Retina (tissue), 1 donor: ENCODE data around the gene ZEB1.
A peak's percentile ranks its signal among the peaks of the same experiment; 100 is the strongest.
"Not testable (repeated sequence)": the region's sequence is repeated elsewhere in the genome, so short reads cannot be mapped to it uniquely, and the experiment has no call there.

Experiments
- DNase-seq: peaks from one replicate; pipeline ENCODE4 v3.0.0-alpha.2; 2016

ZEB1 gene

DNA sequence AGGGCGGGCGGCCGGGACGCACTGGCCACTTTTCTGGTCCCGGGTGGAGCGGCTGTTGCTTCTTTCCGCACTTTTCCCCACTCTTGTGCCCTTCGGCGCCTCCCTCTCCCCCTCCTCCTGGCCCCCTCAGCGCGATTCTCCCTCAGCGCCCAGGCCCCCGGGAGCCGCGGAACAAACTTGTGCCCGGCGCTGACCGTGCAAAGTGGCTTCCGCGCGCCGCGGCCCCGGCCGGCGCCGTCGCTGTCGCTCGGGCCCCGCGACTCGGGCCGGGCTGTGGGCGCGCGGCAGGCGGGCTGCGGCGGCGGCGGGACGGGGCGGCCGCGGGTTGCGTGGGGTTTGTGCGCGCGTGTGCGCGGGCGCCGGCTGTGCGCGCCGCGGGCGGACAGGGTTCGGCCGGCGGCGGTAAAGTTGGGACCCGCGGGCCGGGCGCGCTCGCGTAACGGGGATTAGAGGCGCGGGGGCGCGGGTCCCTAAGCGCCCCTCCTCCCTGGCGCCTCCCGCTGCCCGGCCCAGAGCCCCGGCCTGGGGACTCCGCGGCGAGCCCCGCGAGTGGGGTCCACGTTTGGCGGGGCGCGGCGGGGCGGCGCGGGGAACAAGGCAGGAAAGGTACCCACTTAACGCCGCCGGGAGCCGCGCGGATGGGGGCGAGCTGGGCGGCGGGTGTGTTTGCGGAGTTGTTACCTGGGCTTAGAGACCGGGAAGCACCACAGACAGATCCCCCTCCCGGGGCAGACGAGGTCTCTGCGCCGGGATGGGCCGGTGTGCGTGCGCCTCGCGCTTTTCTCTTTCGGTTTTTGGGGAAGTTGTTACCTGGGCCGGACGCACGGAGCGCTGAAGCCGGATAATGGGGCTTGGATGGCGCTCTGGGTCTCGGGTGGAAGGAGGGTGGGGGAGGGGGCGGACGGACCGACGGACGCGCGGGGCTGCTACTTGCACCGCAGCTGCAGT lies 860 bp downstream of the ZEB1 start:
- peak; percentile 74 for DNase-seq

DNA sequence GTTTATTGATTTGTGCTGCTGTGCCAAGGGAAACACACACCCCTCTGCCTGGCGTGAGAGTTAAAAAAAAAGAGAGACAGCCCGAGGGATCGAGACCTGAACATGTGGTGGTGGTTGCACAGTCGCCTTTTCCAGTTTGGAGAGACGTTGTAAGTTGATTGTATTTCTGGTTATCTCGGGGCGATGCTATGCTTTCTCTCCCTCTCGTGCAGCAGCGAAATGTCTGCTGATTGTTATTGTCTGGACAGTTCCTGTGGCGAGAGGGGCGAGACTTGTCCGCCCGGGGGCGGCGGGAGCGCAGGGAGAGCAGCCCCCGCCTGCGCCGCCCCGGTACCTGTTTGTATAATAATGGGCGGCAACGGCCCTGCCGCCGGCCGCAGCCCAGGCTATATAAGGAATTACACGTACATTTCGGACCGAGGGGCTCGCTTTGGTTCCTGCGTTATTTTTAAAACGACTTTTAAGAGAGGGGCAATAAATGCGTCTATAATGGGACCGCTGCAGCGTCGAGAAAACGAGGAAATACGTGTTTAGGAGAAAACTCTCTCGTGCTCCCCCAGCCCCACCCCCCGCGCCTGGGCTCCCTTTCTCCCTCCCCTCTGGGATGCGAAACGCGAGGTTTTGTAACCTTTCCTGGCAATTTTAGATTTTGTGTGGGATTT lies 1.7 kb downstream of the ZEB1 start:
- DNase-seq, result peak; percentile 84

- DNase-seq, result peak; percentile 57
Observed at GRCh38 chr10:31321396-31321941, 2.5 kb downstream of the ZEB1 start.

- peak; percentile 17 for DNase-seq
Observed at GRCh38 chr10:31322647-31323046, 3.6 kb downstream of the ZEB1 start.

DNA sequence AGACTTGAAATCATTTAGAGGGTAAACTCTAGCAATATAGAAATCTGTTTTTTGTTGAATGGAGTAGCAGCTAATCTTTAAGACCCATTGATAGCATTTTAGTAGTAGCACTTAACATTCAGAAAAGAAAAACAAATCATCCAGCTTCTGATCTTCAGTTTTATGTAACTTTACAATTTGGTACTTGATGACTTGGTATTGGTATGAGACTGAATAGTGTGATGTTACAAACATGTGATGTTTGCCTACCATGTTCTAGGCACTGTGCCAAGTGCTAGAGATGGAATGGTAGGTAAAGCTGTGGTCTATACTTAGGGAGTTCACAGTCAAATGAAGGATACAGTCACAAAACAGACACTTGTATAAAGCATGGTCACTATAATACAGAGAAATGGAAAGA lies 21.3 kb downstream of the ZEB1 start:
- DNase-seq, result no peak

GRCh38 chr10:31341552-31341951 lies 22.5 kb downstream of the ZEB1 start:
- no peak for DNase-seq

GRCh38 chr10:31343009-31343408 lies 24.0 kb downstream of the ZEB1 start:
- DNase-seq, result no peak

DNA sequence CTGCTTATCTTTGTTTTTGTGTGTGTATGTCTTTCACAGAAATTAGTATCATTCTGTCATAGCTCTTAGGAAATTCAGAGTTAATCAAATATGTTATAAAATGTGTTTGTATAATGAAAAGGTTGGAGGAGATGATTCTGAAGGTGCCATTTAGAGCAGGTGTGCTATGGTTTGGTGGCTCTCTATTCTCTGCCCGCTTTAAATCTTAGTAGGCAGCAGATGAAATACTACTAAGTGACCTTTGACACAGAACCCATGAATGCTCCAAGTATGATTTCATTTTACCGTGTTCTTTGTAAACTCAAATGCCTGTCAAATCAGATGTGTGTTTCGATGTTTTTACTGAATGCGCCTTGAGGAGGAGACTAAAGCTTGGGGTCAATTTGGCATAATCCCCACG lies 24.5 kb downstream of the ZEB1 start:
- no peak for DNase-seq

DNA sequence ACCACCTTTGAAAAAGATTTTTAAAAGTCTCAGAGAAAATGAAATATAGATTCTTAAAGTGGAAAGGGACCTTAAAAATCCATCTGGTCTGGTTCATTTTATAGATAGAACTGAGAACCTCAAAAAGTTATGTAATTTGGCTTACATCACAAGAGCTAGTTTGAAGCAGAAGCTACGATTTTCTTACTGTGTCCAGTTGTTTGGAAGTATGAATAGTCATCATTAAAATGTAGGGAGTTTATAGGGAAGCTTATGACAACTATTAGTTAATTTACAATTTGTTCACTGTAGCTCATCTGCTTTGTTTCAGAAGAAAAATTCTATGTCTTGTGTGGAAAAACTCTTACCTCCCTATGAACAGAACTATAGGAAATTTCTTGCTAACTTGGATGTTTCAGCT lies 26.9 kb downstream of the ZEB1 start:
- DNase-seq, result no peak

DNA sequence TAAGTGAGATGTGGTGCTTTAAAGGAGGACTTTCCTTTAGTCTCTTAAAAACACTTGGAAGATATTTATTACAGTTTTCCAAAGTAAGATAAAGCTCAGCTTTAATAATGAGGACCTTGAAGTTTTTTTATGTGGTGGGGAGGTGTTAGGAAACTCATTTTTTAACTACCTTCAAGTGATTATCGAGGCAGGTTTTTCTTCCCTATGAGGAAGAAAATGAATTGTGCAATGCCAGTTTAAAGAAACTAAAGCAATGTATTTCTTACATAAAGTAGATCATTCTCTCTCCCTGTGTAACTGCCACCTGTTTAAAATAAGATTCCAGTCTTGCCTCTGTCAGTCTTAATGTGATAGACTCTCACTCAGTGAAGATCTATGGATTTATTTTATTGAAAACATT lies 27.9 kb downstream of the ZEB1 start:
- DNase-seq, result no peak

DNA sequence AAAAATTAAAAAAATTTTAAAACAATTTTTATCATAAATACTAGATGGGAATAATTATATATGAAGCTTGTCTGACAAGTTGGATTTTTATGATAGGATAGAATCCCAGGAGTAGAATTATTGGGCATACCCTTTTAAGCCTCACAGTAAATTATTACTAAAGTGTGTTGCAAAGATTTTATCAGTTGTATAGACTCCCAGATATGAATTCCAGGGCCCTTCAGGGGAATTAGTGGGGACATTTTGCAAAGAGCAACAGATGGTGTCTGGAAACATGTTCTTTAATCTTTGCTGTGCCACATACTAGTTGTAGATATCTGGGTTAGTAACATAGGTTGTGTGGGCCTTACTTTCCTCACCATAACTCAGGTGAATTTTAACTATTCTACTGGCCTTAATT lies 28.7 kb downstream of the ZEB1 start:
- DNase-seq, result no peak

DNA sequence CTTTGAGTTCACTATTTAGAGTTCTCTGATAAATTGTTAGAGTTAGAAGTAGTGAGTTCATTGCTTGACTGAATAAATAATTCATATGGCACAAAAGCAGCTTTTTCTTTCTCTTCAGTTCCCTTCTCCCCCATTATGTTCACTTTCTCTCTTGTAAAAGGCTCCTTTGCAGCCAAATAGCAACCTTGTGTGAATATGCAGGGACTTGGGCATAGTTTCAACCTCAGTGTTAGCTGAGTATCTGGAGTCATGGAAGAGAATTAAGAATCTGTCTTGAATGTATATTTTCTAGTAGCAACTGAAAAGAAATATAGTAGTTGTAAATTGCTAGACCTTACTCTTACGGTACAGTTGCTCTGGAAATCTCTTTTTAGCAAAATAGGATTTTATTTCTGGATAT lies 31.9 kb downstream of the ZEB1 start:
- DNase-seq, result no peak

DNA sequence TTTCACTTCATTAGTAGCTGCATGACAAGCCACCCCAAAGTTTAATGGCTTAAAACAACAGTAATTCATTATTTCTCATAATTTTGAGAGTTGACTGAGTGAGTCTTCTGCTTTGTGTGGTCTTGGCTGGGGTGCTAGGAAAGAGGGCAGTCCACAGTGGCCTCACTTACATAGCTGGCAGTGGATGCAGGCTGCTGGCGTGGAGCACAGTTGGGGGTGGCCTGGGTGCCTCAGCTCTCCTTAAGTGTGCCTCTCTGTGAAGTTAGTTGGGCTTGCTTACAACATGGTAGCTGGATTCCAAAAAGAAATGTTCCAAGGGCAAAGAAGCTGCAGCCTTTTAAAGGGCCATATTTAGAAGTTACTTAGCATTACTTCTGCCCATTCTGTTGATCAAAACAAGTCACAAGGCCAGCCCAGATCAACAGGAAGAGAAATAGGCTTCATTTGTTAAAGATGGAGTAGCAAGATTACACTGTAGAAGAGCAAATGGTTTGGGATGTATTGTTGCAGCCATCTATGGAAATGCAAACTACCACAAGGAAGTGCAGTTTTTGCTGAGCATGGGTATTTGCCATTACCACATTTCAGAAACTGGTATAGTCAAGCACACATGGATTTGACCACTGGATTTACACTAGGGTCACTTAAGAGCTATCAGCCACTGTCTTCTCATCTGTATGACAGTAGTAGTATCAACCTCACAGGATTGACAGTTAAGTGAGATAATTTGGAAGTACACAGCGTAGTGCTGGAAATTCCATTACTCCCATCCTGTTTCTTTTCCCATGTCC lies 33.6 kb downstream of the ZEB1 start:
- no peak for DNase-seq

GRCh38 chr10:31353574-31353973 lies 34.6 kb downstream of the ZEB1 start:
- no peak for DNase-seq

- DNase-seq, result no peak
Observed at GRCh38 chr10:31358688-31359330, 39.8 kb downstream of the ZEB1 start.

DNA sequence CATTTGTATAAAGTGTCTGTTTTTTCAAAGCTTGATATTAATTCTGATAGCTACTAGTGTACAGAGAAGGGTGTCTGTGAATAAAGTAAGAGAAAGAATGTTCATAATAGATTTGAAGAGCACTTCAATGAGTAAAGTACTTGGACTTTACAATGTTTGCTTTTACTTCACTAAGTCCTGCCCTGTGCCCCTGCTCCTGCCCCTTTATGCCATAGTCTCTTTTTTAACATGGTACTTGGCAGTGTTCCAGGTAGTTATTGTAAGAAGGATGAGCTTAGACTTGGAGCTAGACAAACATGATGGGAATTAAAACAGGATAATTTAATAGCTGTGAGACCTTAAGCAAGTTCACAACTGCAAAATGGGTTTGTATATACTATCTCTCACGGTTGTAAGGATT lies 41.0 kb downstream of the ZEB1 start:
- DNase-seq, result no peak

GRCh38 chr10:31361475-31361874 lies 42.5 kb downstream of the ZEB1 start:
- DNase-seq, result not testable (repeated sequence)

GRCh38 chr10:31362023-31362641 lies 43.1 kb downstream of the ZEB1 start:
- DNase-seq, result no peak

GRCh38 chr10:31363696-31364095 lies 44.7 kb downstream of the ZEB1 start:
- not testable (repeated sequence) for DNase-seq

- DNase-seq, result not testable (repeated sequence)
Observed at GRCh38 chr10:31364238-31364637, 45.2 kb downstream of the ZEB1 start.

GRCh38 chr10:31366703-31367102 lies 47.7 kb downstream of the ZEB1 start:
- DNase-seq, result no peak

DNA sequence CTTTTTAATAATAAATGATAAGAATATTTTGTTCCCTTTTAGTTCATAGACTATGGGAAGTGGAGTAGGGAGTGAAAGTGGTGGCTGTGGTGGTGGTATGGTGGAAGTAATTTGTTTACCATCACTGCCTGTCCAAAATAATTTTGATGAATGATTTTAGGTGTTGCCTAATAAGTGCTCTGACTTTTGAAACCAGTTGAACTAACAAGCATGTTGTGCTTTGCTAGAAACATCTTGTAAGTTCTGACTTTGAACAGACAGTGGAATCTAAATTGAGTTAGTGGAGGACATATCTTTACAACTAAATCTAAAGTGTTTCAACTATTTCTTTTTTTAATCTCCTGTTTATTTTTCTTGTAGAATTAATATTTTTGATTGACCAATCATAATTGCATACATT lies 49.7 kb downstream of the ZEB1 start:
- DNase-seq, result no peak
